Common myeloid progenitor, CD34-positive (primary cell): ENCODE data around the gene SEMA5A.
A peak's percentile ranks its signal among the peaks of the same experiment; 100 is the strongest.

Experiments
- CTCF ChIA-PET: fragments of 350-600 bp; sonication (Branson Sonifier 250); formaldehyde crosslinking; loops from one replicate; lab custom pipeline; 2021; ENCODE audit warnings: antibody characterized with exemption; lab: Charles Lee
- POLR2A ChIA-PET: fragments of 350-600 bp; sonication (Branson Sonifier 250); formaldehyde crosslinking; loops from one replicate; lab custom pipeline; 2021; ENCODE audit warnings: antibody characterized with exemption; lab: Charles Lee
- DNase-seq, 3 donors: peaks; one replicate each; pipeline versions ENCODE4 v3.0.0 to v3.0.0-alpha.2; 2013
- H3K27ac ChIP-seq, 2 experiments: 1 replicate in 1 of 2; 2 replicates in 1 of 2; pipeline ENCODE4 v1.7.0; 2013; ENCODE audit warnings: inconsistent platforms in 2 of 2, low read length in 2 of 2, mild to moderate bottlenecking in 2 of 2, low read depth in 1 of 2, moderate library complexity in 1 of 2; ENCODE audit not compliant: severe bottlenecking in 2 of 2, insufficient read depth in 1 of 2, poor library complexity in 1 of 2
- H3K27me3 ChIP-seq, 5 experiments: replicated peaks in 2 of 5; 1 replicate in 3 of 5; 2 replicates in 2 of 5; pipeline versions ENCODE4 v1.6.1 to v1.7.0; 2013; ENCODE audit warnings: low read length in 4 of 5, mild to moderate bottlenecking in 2 of 5, moderate library complexity in 2 of 5, inconsistent platforms in 1 of 5; ENCODE audit not compliant: insufficient read depth in 5 of 5, control insufficient read depth in 4 of 5
- H3K36me3 ChIP-seq, 4 experiments: 1 replicate in 2 of 4; 2 replicates in 2 of 4; pipeline versions ENCODE4 v1.6.1 to v1.7.0; 2013; ENCODE audit warnings: low read length in 3 of 4, control low read depth in 1 of 4, mild to moderate bottlenecking in 1 of 4; ENCODE audit not compliant: control insufficient read depth in 4 of 4, insufficient read depth in 4 of 4
- H3K4me1 ChIP-seq, 4 experiments: 1 replicate in 3 of 4; 2 replicates in 1 of 4; pipeline versions ENCODE4 v1.6.1 to v1.7.1; 2013; ENCODE audit warnings: low read length in 3 of 4, mild to moderate bottlenecking in 3 of 4, control low read depth in 1 of 4, inconsistent platforms in 1 of 4, moderate library complexity in 1 of 4; ENCODE audit not compliant: control insufficient read depth in 4 of 4, insufficient read depth in 4 of 4; ENCODE audit errors: control extremely low read depth in 1 of 4
- H3K4me3 ChIP-seq, 7 experiments: 1 replicate in 4 of 7; 2 replicates in 3 of 7; pipeline versions ENCODE4 v1.5.1 to v1.7.0; 2013; ENCODE audit warnings: mild to moderate bottlenecking in 7 of 7, low read length in 6 of 7, moderate library complexity in 6 of 7, inconsistent platforms in 2 of 7, low read depth in 2 of 7, control low read depth in 1 of 7; ENCODE audit not compliant: insufficient read depth in 4 of 7, control insufficient read depth in 1 of 7; ENCODE audit errors: extremely low read depth in 1 of 7
- H3K9me3 ChIP-seq, 5 experiments: 1 replicate in 4 of 5; 2 replicates in 1 of 5; pipeline versions ENCODE4 v1.6.1 to v1.7.1; 2013; ENCODE audit warnings: low read length in 4 of 5, mild to moderate bottlenecking in 2 of 5, inconsistent platforms in 1 of 5, low read depth in 1 of 5, moderate library complexity in 1 of 5; ENCODE audit not compliant: control insufficient read depth in 4 of 5, insufficient read depth in 2 of 5; ENCODE audit errors: control extremely low read depth in 1 of 5
- WGBS: methylation state at CpG from one replicate; pipeline ENCODE4 v1.1.5; 2013; ENCODE audit not compliant: insufficient coverage; 5-methylcytosine and 5-hydroxymethylcytosine counted together

SEMA5A gene

GRCh38 chr5:9365512-9365911 is 180.4 kb downstream of the SEMA5A start:
- Histone ChIP-seq H3K36me3 (no peaks in the 10 kb centered on the region), H3K4me3 (no peak overlapping the region), H3K27ac (no peak overlapping the region), H3K27me3 (no peaks in the 10 kb centered on the region), H3K9me3 (peaks cover 0 to 6% (median 0%) of the 10 kb centered on the region in 5 experiments), H3K4me1 (peaks cover 0 to 23% (median 9%) of the 10 kb centered on the region in 4 experiments)
- CTCF ChIA-PET: interaction anchor here (1.2 kb wide), 1 partner anchor 21 kb away, joined by 3 read pairs; no protein-coding TSS in a partner anchor
- POLR2A ChIA-PET: no interaction called here
- DNase-seq: no peak
- 100% methylated on average over 1 of the region's 1 CpG for WGBS

- H3K27ac ChIP-seq: no peak overlapping the region
- no peaks in the 10 kb centered on the region for H3K9me3 ChIP-seq
- WGBS: no CpG with 5 or more reads among the region's 2 CpGs
- H3K36me3 ChIP-seq: no peaks in the 10 kb centered on the region
- peaks cover 0 to 7% (median 0%) of the 10 kb centered on the region in 5 experiments for H3K27me3 ChIP-seq
- H3K4me1 ChIP-seq: peaks cover 0 to 23% (median 9%) of the 10 kb centered on the region in 4 experiments
- no peak for DNase-seq
- ChIA-PET POLR2A (no interaction called here), CTCF (no interaction called here)
- no peak overlapping the region for H3K4me3 ChIP-seq
Observed at GRCh38 chr5:9363449-9363848, 182.4 kb downstream of the SEMA5A start.

- peak; percentile 14 to 71 (median 50) for DNase-seq
- ChIA-PET POLR2A (no interaction called here), CTCF (no interaction called here)
- Histone ChIP-seq H3K27me3 (peaks cover 0 to 7% (median 0%) of the 10 kb centered on the region in 5 experiments), H3K36me3 (no peaks in the 10 kb centered on the region), H3K27ac (no peak overlapping the region), H3K4me1 (peaks cover 0 to 23% (median 9%) of the 10 kb centered on the region in 4 experiments), H3K4me3 (no peak overlapping the region), H3K9me3 (no peaks in the 10 kb centered on the region)
- 0% methylated on average over 1 of the region's 2 CpGs for WGBS
Observed at GRCh38 chr5:9363026-9363425, 182.8 kb downstream of the SEMA5A start.

GRCh38 chr5:9362600-9362999 is 183.3 kb downstream of the SEMA5A start:
- H3K27me3 ChIP-seq: peaks cover 0 to 9% (median 0%) of the 10 kb centered on the region in 5 experiments
- peak in 1 of 3 donors; percentile 0 for DNase-seq
- CTCF ChIA-PET: no interaction called here
- POLR2A ChIA-PET: no interaction called here
- no CpG with 5 or more reads among the region's 3 CpGs for WGBS
- no peak overlapping the region for H3K4me3 ChIP-seq
- no peaks in the 10 kb centered on the region for H3K36me3 ChIP-seq
- H3K4me1 ChIP-seq: peaks cover 0 to 23% (median 9%) of the 10 kb centered on the region in 4 experiments
- no peaks in the 10 kb centered on the region for H3K9me3 ChIP-seq
- H3K27ac ChIP-seq: no peak overlapping the region

- 36% methylated on average over 8 of the region's 8 CpGs for WGBS
- Histone ChIP-seq H3K4me1 (peaks cover 0 to 23% (median 9%) of the 10 kb centered on the region in 4 experiments), H3K4me3 (no peak overlapping the region), H3K27me3 (peaks cover 0 to 10% (median 0%) of the 10 kb centered on the region in 5 experiments), H3K9me3 (no peaks in the 10 kb centered on the region), H3K27ac (no peak overlapping the region), H3K36me3 (no peaks in the 10 kb centered on the region)
- ChIA-PET CTCF (interaction anchor here (0.6 to 0.8 kb wide), 3 partner anchors 12 to 183 kb away, joined by 3 to 4 read pairs (median 3); no protein-coding TSS in a partner anchor), POLR2A (no interaction called here)
- peak; percentile 84 to 88 (median 87) for DNase-seq
Observed at GRCh38 chr5:9361835-9362234, 184.0 kb downstream of the SEMA5A start.

GRCh38 chr5:9358961-9359685 is 186.8 kb downstream of the SEMA5A start:
- ChIA-PET CTCF (interaction anchor here (0.9 to 1.2 kb wide), 3 partner anchors 139 to 185 kb away, joined by 3 to 4 read pairs (median 4); no protein-coding TSS in a partner anchor), POLR2A (interaction anchor here (0.6 kb wide), 1 partner anchor 18 kb away, joined by 4 read pairs; no protein-coding TSS in a partner anchor)
- no peak overlapping the region for H3K27ac ChIP-seq
- H3K36me3 ChIP-seq: no peaks in the 10 kb centered on the region
- peaks cover 0 to 12% (median 3%) of the 10 kb centered on the region in 5 experiments for H3K27me3 ChIP-seq
- WGBS: 86% methylated on average over 1 of the region's 2 CpGs
- H3K4me3 ChIP-seq: no peak overlapping the region
- H3K9me3 ChIP-seq: no peaks in the 10 kb centered on the region
- peaks cover 0 to 23% (median 9%) of the 10 kb centered on the region in 4 experiments for H3K4me1 ChIP-seq
- no peak for DNase-seq

GRCh38 chr5:9356351-9356825 is 189.5 kb downstream of the SEMA5A start:
- no peak overlapping the region for H3K27ac ChIP-seq
- no peaks in the 10 kb centered on the region for H3K9me3 ChIP-seq
- H3K27me3 ChIP-seq: peaks cover 0 to 12% (median 3%) of the 10 kb centered on the region in 5 experiments
- ChIA-PET CTCF (no interaction called here), POLR2A (no interaction called here)
- no peak overlapping the region for H3K4me3 ChIP-seq
- no peaks in the 10 kb centered on the region for H3K4me1 ChIP-seq
- 40% methylated on average over 3 of the region's 5 CpGs for WGBS
- DNase-seq: no peak
- H3K36me3 ChIP-seq: no peaks in the 10 kb centered on the region
